GM21529 (cell line): Measurements from ENCODE around the gene HOXC11.

Experiments
- ATAC-seq: cut with Tn5 transposase; IDR thresholded peaks from one replicate; pipeline ENCODE4 v1.9.1; 2021; ENCODE audit not compliant: unreplicated experiment

The HOXC11 gene

GRCh38 chr12:53972152-53972702 lies 699 bp upstream of the HOXC11 start:
- no peak for ATAC-seq

GRCh38 chr12:53973236-53974042 lies 513 bp downstream of the HOXC11 start:
- no peak for ATAC-seq

DNA sequence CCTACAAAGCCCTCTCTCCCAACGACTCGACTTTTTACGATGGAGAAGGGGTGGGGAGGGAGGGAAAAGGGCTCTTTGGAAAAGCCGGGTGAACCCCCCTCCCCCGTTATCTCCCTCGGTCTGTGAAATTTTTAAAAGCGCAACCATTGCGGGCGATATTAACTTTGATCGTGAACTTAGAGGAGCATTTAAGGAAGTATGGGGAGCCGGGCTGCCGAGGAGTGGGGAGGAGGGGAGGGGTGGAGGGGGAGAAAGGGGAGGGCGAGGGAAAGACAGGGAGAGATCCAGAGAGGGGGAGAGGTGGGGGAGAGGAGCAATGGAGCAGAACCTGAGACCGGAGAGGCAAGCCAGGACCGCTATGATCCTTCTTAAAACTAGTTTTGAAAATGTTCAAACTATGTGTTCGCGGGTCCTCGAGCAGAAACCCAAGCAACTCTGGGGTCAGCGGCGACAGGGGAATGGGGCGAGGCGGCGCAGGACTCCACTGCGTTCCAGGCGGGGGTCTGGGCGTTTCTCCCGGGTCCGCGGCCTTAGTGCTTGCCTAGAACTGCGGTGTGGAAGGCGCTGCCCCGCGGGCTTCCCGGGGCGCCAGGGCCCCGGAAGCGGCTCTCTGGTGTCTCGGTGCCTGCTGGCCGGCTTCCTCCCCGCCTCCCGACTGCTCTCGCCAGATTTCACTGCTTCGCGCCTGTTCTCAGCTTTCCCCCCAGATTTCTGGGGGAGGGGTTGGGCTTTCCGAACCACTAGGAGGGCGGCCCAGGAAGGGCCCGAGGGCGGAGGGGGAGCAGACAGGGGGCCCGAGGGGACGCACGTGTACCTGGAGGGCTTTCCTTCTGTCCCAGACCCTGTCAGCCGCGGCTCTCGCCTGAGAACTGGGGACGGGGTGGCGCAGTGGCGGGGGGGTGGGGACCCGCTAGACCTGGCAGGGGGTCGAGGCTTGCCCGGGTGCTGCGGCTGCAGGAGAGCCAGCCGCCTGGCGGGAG lies 1.4 kb downstream of the HOXC11 start, which contains the start of gene HOTAIR:
HOTAIR (minus strand) TSS at position 871 of the 980 bp plus-strand sequence.
- no peak for ATAC-seq

DNA sequence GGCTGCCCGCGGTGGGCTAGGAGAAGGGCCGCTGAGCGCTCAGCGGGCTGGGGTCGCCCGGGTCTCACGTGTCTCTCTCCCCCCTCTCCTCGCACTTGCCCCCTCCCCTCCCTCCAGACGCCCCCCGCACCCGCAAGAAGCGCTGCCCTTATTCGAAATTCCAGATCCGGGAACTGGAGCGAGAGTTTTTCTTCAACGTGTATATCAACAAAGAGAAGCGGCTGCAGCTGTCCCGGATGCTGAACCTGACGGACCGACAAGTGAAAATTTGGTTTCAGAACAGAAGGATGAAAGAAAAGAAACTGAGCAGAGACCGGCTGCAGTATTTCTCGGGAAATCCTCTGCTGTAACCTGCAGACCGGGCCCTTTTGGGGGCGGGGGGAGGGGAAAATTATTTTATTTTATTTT lies 2.1 kb downstream of the HOXC11 start:
- ATAC-seq = no peak

DNA sequence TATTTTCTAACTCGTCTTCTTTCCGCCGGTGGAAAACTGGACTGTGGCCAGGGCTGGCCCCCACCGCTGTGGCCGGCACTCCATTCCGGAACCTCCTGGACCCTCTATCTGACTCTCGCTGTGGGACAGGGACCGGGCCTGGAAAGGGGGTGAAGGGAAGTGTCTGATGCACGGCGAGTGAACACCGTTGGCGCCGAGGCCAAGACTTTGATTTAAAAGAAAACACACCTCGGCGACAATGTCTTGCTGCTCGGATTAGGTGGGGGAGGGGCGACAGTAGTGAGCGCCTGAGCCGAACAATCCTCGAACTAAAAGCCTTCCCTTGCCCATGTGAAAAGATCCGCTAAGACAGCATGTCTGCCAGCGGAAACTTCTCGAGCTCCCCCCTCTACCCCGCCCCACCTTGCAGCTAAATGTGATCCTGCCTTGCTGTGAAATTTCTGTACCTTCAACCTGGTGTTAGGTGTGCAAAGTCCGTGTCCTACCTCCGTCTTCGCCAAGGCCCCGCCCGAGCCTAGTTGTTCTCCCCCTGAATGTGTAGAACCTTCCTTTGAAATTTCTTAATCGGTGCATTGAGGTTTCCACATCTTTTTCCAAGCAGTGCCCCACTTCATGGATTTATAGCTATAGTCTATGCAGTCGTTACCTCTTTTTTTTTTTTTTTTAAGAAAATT lies 2.7 kb downstream of the HOXC11 start:
- no peak for ATAC-seq

DNA sequence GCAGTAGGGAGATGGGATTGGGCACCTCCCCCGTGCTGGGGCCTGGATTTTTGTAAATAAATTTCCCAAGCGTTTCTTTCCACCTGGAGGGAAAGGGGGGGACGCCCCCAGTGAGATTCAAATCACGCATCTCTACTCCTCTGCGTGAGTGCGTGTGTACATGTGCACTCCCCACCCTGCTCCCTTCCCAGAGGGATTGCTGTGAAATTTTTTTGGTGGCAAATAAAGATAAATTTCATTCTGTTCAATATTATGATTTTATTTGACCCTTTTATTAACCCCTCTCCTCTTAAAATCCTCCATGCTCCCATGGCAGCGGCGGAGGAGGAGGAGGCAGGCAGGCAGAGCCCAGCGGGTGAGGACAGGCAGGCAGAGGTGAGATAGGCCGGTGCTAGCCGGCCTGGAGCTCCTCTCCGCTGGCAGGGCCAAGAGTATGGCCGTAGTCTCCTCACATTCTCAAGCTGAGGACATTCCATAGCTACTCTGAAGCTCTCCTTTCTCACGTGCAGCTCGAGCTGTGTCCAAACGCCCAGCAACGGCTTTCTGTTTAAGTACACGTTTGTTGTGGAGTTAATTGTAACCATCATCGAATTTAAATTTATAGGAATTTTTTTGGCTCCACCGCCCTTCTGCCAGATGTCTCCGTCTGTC lies 3.4 kb downstream of the HOXC11 start:
- no peak for ATAC-seq

- ATAC-seq = no peak
These were observed 4.1 kb downstream of the HOXC11 start for GRCh38 chr12:53976823-53977595.

DNA sequence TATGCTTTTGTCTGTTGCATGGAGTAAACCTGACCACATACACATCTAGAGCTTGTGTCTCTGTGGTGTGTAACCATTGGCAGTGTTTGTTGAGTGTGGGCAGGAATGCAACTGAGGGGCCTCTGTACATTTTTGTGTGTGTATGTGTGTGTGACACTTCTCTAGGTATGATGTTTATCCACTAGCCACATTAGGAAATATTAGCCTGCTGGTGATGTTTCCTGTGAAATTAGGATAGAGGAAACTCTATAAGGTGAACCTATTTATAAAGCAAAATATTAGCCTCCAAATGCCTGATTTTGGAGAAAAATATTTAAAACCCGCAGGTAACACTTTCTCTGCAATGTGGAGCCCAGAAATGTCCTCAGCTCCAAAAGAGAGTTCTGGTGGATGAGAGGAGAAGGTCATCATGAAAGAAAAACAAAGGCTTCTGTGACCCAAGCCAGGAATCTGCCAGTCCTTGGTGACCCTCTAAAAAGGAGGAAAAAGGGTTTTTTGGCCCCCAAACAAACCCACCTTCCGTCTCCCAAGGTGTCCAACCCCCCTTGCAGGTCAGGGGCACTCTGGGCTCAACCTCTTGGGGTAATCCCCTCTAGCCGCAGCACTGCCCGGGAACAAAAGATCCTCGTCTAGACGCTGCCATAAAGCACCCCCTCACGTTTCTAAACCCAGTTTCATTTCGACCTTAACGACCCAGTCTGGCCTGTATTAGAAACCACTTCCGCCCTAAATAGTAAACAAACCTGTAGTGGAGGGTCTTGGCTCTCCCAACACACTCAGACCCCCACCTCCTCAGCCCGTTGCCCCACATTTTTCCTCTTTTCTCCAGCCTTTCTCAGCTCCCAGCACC lies 4.9 kb downstream of the HOXC11 start:
- ATAC-seq = no peak

GRCh38 chr12:53978477-53979356 lies 5.8 kb downstream of the HOXC11 start:
- ATAC-seq = no peak

DNA sequence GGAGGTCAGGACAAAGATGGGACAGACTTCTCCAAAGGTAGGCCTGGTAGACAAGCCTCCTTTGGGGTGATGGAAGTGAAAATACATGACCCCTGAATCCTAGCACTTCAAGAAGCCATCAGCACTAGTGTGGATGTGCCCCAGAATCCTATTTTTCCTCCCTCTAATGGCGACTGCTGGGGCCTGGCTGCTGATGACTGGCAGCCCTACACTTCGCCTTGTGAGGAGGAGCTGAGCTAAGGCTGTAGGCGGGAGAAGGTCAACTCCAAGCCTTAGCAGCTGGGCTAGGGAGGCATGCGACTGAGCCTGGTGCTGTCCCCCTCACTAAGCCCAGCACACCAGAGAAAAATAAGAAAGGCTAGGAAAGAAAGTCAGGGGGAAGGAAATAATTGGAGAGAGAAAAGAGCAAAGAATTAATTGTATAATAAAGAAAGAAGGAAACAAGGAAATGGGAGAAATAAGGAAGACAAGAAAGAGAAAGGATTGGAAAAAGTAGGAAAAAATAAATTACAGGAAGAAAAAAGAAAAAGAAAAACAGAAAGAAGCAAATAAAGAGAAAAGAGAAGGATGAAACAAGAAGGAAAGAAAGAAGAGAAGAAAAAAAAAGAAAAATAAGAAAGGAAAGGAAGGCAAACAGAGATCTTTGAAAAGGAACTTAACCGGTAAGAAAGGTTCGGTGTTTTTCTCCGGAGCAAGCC lies 7.3 kb downstream of the HOXC11 start:
- no peak for ATAC-seq

DNA sequence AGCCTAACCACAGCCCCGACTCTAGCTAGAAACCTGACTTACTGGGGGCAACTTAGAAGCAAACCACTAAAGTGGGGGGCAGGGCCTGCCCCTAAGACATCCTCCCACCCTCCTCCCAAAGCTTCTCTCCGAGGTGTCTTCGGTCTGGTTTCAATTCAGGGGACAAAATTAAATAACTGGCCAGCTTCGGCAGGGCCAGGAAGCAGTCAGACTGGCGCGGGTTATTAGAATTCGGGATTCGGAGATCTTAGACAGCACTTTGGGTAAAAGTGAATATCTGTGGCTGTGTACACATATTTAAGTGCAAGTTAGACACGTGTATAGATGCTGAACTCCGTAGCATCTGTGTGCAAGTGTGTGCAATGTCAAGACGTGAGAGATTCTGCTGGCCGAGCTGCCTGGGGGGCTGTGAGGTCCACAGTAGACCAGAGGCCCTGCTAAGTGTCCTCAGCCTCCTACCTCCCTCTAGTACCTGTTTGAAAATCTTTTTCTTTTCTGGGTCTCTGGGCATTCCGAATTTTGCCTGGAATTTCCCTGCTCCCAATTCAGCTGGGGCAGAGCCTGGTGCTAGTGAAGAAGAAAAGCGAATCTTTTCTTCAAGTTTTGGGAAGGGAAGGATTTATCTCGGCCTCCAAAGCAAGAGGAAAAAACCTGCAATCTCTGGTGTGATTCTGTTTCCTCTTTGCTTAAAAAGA lies 8.0 kb downstream of the HOXC11 start:
- no peak for ATAC-seq

- ATAC-seq = no peak
These were observed 9.0 kb downstream of the HOXC11 start for GRCh38 chr12:53981634-53982565.

DNA sequence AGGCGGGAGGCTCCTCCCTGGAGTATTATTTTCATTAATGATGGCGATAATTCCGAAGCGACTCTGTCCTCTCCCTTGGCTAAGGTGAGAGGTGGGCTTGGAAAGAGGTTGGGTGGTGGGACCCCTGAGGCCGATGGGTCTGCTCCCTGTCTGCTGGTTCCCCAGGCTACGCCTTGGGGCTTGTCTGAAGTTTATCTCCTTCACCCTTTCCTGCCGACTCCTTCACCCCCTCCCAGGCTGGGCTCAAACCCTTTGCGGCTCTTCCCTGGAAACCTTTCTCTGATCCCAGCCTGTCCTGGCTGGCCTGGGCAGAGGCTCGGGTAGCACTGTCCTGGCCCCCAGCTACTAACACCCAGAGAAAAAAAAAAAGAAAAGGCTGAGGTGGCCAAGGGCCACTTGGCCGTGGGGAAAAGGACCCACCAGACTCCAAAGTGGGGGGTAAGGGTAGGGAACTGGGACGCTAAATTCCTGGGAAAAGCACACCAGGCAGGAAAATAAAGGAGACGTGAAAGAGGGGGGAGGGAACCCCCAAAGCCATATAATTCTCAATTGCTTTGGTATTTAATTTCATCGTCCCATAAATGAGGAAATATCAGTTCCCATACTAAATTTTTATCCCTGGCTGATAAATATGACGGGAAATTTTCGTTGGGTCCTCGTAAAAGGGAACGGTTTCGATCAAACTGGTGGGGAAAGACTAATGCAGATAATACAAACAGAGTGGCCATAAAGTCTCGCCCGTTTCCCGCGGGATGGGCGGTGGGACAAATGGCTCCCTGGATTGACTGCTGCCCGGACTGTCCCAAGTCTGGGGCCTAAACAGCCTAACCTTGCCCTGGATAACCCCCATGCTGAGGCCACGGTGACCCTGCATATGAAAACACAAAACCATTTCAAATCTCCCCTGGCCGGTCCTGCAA lies 10.0 kb downstream of the HOXC11 start:
- no peak for ATAC-seq

GRCh38 chr12:53983568-53983949 lies 10.6 kb downstream of the HOXC11 start:
- ATAC-seq = no peak
